A549 (cell line): ENCODE measurements around the gene JAZF1. TPM values are rescaled to one million over a fixed set of nuclear protein-coding genes. Genes with fewer than 3 reads are reported as not detected.

Experiments used
- ATAC-seq, 2 experiments: fragments of 200-7000 bp in 1 of 2; fragments of >200 bp in 1 of 2; cut with Nextera tagmentation in 1 of 2; cut with Tn5 transposase in 1 of 2; 3 replicates each; pipeline versions ENCODE4 v1.8.0 to v1.9.1; 2018 to 2020; ENCODE audit warnings: mild to moderate bottlenecking in 1 of 2, moderate library complexity in 1 of 2
- CTCF ChIA-PET: fragments of 300-600 bp; sonication (Branson Sonifier 250); formaldehyde crosslinking; extraction: SDS; loops from one replicate; lab custom pipeline; 2021; ENCODE audit warnings: antibody characterized with exemption, inconsistent platforms; lab: Yijun Ruan, JAX
- POLR2A ChIA-PET: fragments of 350-600 bp; formaldehyde crosslinking; extraction: SDS; loops from one replicate; lab custom pipeline; 2021; ENCODE audit warnings: antibody characterized with exemption, inconsistent platforms; lab: Yijun Ruan, JAX
- DNase-seq, 2 experiments: peaks; one replicate each; pipeline versions ENCODE4 v3.0.0 to v3.0.0-alpha.2; 2011 to 2016; ENCODE audit warnings: low read depth in 1 of 2, low spot score in 1 of 2
- FAIRE-seq: peaks from 2 replicates; lab custom pipeline; 2011; peaks lifted over from hg19 to GRCh38; lab: Jason Lieb, UNC
- H3K27ac ChIP-seq, 2 experiments: fragments of >200 bp; sonication (Bioruptor Twin); formaldehyde crosslinking; 3 replicates each; pipeline ENCODE4 v1.5.1; 2016 to 2017
- H3K4me1 ChIP-seq: fragments of >200 bp; sonication (Bioruptor Twin); formaldehyde crosslinking; 3 replicates; pipeline ENCODE4 v1.6.1; 2016
- H3K4me2 ChIP-seq: fragments of >200 bp; sonication (Bioruptor Twin); formaldehyde crosslinking; 3 replicates; pipeline ENCODE4 v1.6.1; 2016
- H3K4me3 ChIP-seq: fragments of >200 bp; sonication (Bioruptor Twin); formaldehyde crosslinking; 3 replicates; pipeline ENCODE4 v1.5.1; 2016
- H3K9me3 ChIP-seq: fragments of >200 bp; sonication (Bioruptor Twin); formaldehyde crosslinking; 3 replicates; pipeline ENCODE4 v1.6.1; 2016
- CEBPB ChIP-seq, 2 experiments: fragments of >200 bp in 1 of 2; sonication (Bioruptor Twin) in 1 of 2; formaldehyde crosslinking in 1 of 2; IDR thresholded peaks; 2 replicates each; pipeline ENCODE4 v1.6.1; 2012 to 2016
- EHMT2 ChIP-seq: fragments of 200-600 bp; sonication (generic); IDR thresholded peaks from 2 replicates; pipeline ENCODE4 v1.6.1; 2016; ENCODE audit warnings: antibody characterized with exemption, low read depth, mild to moderate bottlenecking, moderate library complexity
- ESRRA ChIP-seq: fragments of 150-350 bp; IDR thresholded peaks from 2 replicates; pipeline ENCODE4 v1.6.1; 2014; ENCODE audit warnings: mild to moderate bottlenecking, low read length, borderline replicate concordance
- FOSB ChIP-seq: fragments of 250-450 bp; sonication (Bioruptor Pico); IDR thresholded peaks from 2 replicates; pipeline ENCODE4 v1.5.0; 2020; ENCODE audit warnings: mild to moderate bottlenecking, moderate library complexity
- FOSL2 ChIP-seq, 2 experiments: fragments of 450-650 bp in 1 of 2; fragments of >200 bp in 1 of 2; sonication (Bioruptor Twin) in 1 of 2; formaldehyde crosslinking; IDR thresholded peaks; 2 replicates each; pipeline versions ENCODE4 v1.5.0 to v1.6.1; 2016 to 2020; ENCODE audit warnings: mild to moderate bottlenecking in 1 of 2, moderate library complexity in 1 of 2
- HOXB5 ChIP-seq: fragments of 250-450 bp; sonication (Bioruptor Pico); IDR thresholded peaks from 2 replicates; pipeline ENCODE4 v1.5.0; 2020; ENCODE audit warnings: mild to moderate bottlenecking, moderate library complexity
- JUN ChIP-seq, 2 experiments: fragments of >200 bp; sonication (Bioruptor Twin); formaldehyde crosslinking; IDR thresholded peaks; 2 replicates in 1 of 2; 3 replicates in 1 of 2; pipeline ENCODE4 v1.6.1; 2016 to 2017
- JUNB ChIP-seq: fragments of >200 bp; sonication (Bioruptor Twin); formaldehyde crosslinking; IDR thresholded peaks from 2 replicates; pipeline ENCODE4 v1.6.1; 2016
- KDM1A ChIP-seq: fragments of 200-600 bp; sonication (generic); IDR thresholded peaks from 2 replicates; pipeline ENCODE4 v1.6.1; 2016; ENCODE audit warnings: low read depth, mild to moderate bottlenecking
- NFE2L2 ChIP-seq: fragments of 150-350 bp; conservative IDR thresholded peaks from 2 replicates; pipeline ENCODE4 v1.6.1; 2014; ENCODE audit warnings: low read length
- NR3C1 ChIP-seq: fragments of >200 bp; sonication (Bioruptor Twin); formaldehyde crosslinking; IDR thresholded peaks from 3 replicates; pipeline ENCODE4 v1.6.1; 2017
- POLR2AphosphoS2 ChIP-seq: conservative IDR thresholded peaks from 2 replicates; pipeline ENCODE4 v1.6.1; 2012; ENCODE audit warnings: low read length, improper control_type of control experiment, inconsistent platforms
- RAD21 ChIP-seq, 2 experiments: fragments of >200 bp in 1 of 2; sonication (Bioruptor Twin) in 1 of 2; formaldehyde crosslinking in 1 of 2; IDR thresholded peaks in 1 of 2; conservative IDR thresholded peaks in 1 of 2; 2 replicates in 1 of 2; 3 replicates in 1 of 2; pipeline ENCODE4 v1.6.1; 2012 to 2018; ENCODE audit warnings: inconsistent platforms in 1 of 2
- SREBF2 ChIP-seq: fragments of 450-650 bp; IDR thresholded peaks from 2 replicates; pipeline ENCODE4 v1.6.1; 2014; ENCODE audit warnings: mild to moderate bottlenecking, moderate library complexity
- TP53 ChIP-seq: fragments of 250-450 bp; sonication (Bioruptor Pico); IDR thresholded peaks from 2 replicates; pipeline ENCODE4 v1.5.0; 2021; ENCODE audit warnings: mild to moderate bottlenecking, moderate library complexity
- ZC3H11A ChIP-seq: fragments of 450-650 bp; IDR thresholded peaks from 2 replicates; pipeline ENCODE4 v1.6.1; 2014; ENCODE audit warnings: antibody characterized with exemption, mild to moderate bottlenecking
- ZFP36 ChIP-seq: fragments of 450-650 bp; IDR thresholded peaks from 2 replicates; pipeline ENCODE4 v1.6.1; 2014; ENCODE audit warnings: borderline replicate concordance; ENCODE audit not compliant: partially characterized antibody
- ZSCAN20 ChIP-seq: fragments of 250-450 bp; sonication (Bioruptor Pico); IDR thresholded peaks from 2 replicates; pipeline ENCODE4 v1.8.0; 2022; ENCODE audit warnings: mild to moderate bottlenecking, moderate library complexity
- WGBS: methylation state at CpG from one replicate; pipeline ENCODE4 v1.1.6; 2017; ENCODE audit errors: missing lambda C conversion rate; 5-methylcytosine and 5-hydroxymethylcytosine counted together
- polyA plus RNA-seq, 4 experiments: library from polyadenylated mRNA; depleted of rRNA in 3 of 4; stranded (reverse); fragments of >200 nt; fragmentation: RNase III in 1 of 4; extraction: RNeasy Plus Mini Kit Qiagen cat#74134 plus additional on column Dnase treatment in 1 of 4; gene quantifications; 2 replicates in 3 of 4; 3 replicates in 1 of 4; pipeline ENCODE4 v1.2.3, GENCODE V29; 2011 to 2017
- TF ChIP-seq, protein P1 (sequence below): IDR thresholded peaks from 2 replicates; pipeline ENCODE4 v1.6.1; 2012
- TF ChIP-seq, protein P2 (sequence below): IDR thresholded peaks from 2 replicates; pipeline ENCODE4 v1.6.1; 2012; ENCODE audit warnings: low read depth, borderline replicate concordance
- TF ChIP-seq, protein P3 (sequence below): fragments of 150-350 bp; IDR thresholded peaks from 2 replicates; pipeline ENCODE4 v1.6.1; 2014; ENCODE audit warnings: low read depth, mild to moderate bottlenecking, low read length
- TF ChIP-seq, protein P4 (sequence below): fragments of 250-450 bp; sonication (Bioruptor Pico); IDR thresholded peaks from 2 replicates; pipeline ENCODE4 v1.5.0; 2020; ENCODE audit warnings: low read depth, mild to moderate bottlenecking, moderate library complexity
- TF ChIP-seq, protein P5 (sequence below): IDR thresholded peaks from 2 replicates; pipeline ENCODE4 v1.6.1; 2012
- TF ChIP-seq, protein P6 (sequence below): fragments of 450-650 bp; IDR thresholded peaks from 2 replicates; pipeline ENCODE4 v1.6.1; 2014; ENCODE audit warnings: antibody characterized with exemption
- TF ChIP-seq, protein P7 (sequence below): fragments of 250-450 bp; sonication (Bioruptor Pico); IDR thresholded peaks from 2 replicates; pipeline ENCODE4 v1.5.0; 2021; ENCODE audit warnings: mild to moderate bottlenecking, moderate library complexity, borderline replicate concordance
- TF ChIP-seq, protein P8 (sequence below): fragments of >200 bp; sonication (Bioruptor Twin); formaldehyde crosslinking; IDR thresholded peaks from 2 replicates; pipeline ENCODE4 v1.6.1; 2016

Gene JAZF1
- polyA plus RNA-seq, 2 of the 4 experiments (the other 2 are of a cell fraction): 1.9 to 2.8 TPM

DNA sequence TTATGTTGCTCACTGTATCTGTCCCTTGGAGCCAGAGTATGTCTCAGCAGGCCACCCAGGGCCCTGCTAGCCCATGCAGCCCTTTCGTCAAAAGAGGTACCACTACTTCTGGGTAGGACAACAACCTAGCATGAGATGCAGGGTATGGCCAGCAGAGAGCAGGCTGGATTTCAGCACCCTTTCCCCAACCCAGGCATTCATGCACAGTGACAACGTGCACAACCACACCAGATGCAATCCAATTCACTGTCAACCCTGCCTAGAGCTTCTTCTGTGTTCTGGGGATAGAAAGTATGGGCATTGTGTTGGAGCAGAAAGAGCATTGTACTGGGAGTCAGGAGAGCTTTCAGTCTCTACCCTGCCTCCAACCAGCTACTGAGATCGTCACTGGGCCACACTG, 37.9 kb downstream of the JAZF1 start:
- Histone ChIP-seq H3K4me1 (no peaks in the 10 kb centered on the region), H3K27ac (no peak overlapping the region), H3K9me3 (no peaks in the 10 kb centered on the region), H3K4me2 (no peak overlapping the region), H3K4me3 (no peak overlapping the region)
- ATAC-seq (peak in 1 of 2 experiments; percentile 53; a peak in 2 of 6 replicates), FAIRE-seq (no peak), DNase-seq (no peak)
- CTCF ChIA-PET: interaction anchor here (0.5 kb wide), 1 partner anchor 53 kb away, joined by 3 read pairs; no protein-coding TSS in a partner anchor
- POLR2A ChIA-PET: no interaction called here
- TF ChIP-seq ZC3H11A (no peak), FOSB (no peak), RAD21 (conservative IDR thresholded peaks at IDR 0.05 in 1 of 2, IDR thresholded peaks at IDR 0.05 in 1 of 2) (no peak)
- TF ChIP-seq, protein P1, sequence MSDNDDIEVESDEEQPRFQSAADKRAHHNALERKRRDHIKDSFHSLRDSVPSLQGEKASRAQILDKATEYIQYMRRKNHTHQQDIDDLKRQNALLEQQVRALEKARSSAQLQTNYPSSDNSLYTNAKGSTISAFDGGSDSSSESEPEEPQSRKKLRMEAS: no peak
- 95% methylated on average over 3 of the region's 3 CpGs for WGBS

DNA sequence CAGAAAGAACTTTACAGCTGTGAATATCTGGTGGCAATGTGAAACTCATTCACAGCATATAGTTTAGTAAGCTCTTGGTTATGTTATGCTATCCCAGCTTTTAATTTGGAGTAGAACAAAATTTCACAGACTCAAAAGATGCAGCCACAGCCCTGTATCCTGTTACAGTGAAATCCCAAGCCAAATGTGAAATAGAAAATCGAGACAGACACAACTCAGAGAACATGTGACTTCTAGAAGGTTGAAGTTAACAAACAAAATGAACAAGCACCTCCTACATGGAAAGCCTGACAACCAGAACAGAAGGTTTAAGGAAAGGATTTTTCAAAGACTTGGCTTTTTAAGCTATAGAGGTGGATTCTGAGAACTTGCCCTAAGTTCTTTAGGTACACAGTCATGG, 39.6 kb downstream of the JAZF1 start:
- WGBS: 44% methylated on average over 1 of the region's 1 CpG
- Histone ChIP-seq H3K4me1 (no peaks in the 10 kb centered on the region), H3K4me2 (no peak overlapping the region), H3K4me3 (no peak overlapping the region), H3K27ac (no peak overlapping the region), H3K9me3 (no peaks in the 10 kb centered on the region)
- DNase-seq: no peak
- POLR2A ChIA-PET: no interaction called here
- no peak for FAIRE-seq
- TF ChIP-seq ZC3H11A: no peak
- TF ChIP-seq, protein P2, sequence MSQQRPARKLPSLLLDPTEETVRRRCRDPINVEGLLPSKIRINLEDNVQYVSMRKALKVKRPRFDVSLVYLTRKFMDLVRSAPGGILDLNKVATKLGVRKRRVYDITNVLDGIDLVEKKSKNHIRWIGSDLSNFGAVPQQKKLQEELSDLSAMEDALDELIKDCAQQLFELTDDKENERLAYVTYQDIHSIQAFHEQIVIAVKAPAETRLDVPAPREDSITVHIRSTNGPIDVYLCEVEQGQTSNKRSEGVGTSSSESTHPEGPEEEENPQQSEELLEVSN: no peak
- no peak for TF ChIP-seq POLR2AphosphoS2
- TF ChIP-seq, protein P3, sequence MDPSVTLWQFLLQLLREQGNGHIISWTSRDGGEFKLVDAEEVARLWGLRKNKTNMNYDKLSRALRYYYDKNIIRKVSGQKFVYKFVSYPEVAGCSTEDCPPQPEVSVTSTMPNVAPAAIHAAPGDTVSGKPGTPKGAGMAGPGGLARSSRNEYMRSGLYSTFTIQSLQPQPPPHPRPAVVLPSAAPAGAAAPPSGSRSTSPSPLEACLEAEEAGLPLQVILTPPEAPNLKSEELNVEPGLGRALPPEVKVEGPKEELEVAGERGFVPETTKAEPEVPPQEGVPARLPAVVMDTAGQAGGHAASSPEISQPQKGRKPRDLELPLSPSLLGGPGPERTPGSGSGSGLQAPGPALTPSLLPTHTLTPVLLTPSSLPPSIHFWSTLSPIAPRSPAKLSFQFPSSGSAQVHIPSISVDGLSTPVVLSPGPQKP: no peak
- no peak for TF ChIP-seq KDM1A
- no peak for TF ChIP-seq FOSL2 (IDR thresholded peaks at IDR 0.05)
- TF ChIP-seq FOSL2 (CRISPR knock-in tag; IDR thresholded peaks at IDR 0.05): no peak
- TF ChIP-seq CEBPB (IDR thresholded peaks at IDR 0.05): no peak
- TF ChIP-seq EHMT2: no peak
- no peak for TF ChIP-seq NFE2L2
- no peak for TF ChIP-seq HOXB5 (CRISPR knock-in tag)
- TF ChIP-seq FOSB: no peak
- no peak for TF ChIP-seq ZSCAN20 (CRISPR knock-in tag)
- TF ChIP-seq TP53 (CRISPR knock-in tag): no peak
- CTCF ChIA-PET: interaction anchor here (1.2 kb wide), 1 partner anchor 44 kb away, joined by 3 read pairs; no protein-coding TSS in a partner anchor
- no peak for ATAC-seq

DNA sequence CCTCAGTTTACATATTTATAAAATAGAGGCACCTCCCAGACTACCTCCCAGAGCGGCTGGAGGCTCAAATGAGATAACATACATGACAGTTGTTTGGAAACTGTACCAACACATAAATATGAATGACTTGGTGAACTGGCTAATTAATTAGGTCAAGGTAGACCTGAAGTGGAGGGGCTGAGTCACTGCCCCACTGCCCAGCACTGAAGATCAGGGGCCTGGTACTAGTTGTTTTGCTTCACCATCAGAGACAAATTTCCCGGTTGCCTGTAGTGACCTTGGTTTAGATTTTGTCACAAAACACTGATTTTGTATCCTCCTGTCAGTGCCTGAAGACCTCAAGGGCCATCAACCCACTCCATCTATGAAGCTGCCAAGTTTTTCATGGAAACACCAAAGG, 41.8 kb downstream of the JAZF1 start:
- Histone ChIP-seq H3K4me1 (no peaks in the 10 kb centered on the region), H3K9me3 (no peaks in the 10 kb centered on the region), H3K27ac (no peak overlapping the region), H3K4me3 (no peak overlapping the region), H3K4me2 (no peak overlapping the region)
- ATAC-seq (no peak), FAIRE-seq (no peak), DNase-seq (no peak)
- ChIA-PET CTCF (no interaction called here), POLR2A (no interaction called here)
- WGBS: 92% methylated on average over 2 of the region's 2 CpGs
- no peak for TF ChIP-seq KDM1A
- no peak for TF ChIP-seq ESRRA
- TF ChIP-seq SREBF2: no peak
- no peak for TF ChIP-seq JUN (IDR thresholded peaks at IDR 0.05)
- TF ChIP-seq, protein P4, sequence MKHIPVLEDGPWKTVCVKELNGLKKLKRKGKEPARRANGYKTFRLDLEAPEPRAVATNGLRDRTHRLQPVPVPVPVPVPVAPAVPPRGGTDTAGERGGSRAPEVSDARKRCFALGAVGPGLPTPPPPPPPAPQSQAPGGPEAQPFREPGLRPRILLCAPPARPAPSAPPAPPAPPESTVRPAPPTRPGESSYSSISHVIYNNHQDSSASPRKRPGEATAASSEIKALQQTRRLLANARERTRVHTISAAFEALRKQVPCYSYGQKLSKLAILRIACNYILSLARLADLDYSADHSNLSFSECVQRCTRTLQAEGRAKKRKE: no peak
- TF ChIP-seq, protein P1: no peak
- TF ChIP-seq, protein P5, sequence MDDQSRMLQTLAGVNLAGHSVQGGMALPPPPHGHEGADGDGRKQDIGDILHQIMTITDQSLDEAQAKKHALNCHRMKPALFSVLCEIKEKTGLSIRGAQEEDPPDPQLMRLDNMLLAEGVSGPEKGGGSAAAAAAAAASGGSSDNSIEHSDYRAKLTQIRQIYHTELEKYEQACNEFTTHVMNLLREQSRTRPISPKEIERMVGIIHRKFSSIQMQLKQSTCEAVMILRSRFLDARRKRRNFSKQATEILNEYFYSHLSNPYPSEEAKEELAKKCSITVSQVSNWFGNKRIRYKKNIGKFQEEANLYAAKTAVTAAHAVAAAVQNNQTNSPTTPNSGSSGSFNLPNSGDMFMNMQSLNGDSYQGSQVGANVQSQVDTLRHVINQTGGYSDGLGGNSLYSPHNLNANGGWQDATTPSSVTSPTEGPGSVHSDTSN: no peak
- no peak for TF ChIP-seq NR3C1
- TF ChIP-seq, protein P6, sequence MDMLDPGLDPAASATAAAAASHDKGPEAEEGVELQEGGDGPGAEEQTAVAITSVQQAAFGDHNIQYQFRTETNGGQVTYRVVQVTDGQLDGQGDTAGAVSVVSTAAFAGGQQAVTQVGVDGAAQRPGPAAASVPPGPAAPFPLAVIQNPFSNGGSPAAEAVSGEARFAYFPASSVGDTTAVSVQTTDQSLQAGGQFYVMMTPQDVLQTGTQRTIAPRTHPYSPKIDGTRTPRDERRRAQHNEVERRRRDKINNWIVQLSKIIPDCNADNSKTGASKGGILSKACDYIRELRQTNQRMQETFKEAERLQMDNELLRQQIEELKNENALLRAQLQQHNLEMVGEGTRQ: no peak
- TF ChIP-seq FOSL2 (IDR thresholded peaks at IDR 0.05): no peak
- no peak for TF ChIP-seq FOSL2 (CRISPR knock-in tag; IDR thresholded peaks at IDR 0.05)
- no peak for TF ChIP-seq JUNB
- no peak for TF ChIP-seq ZFP36
- TF ChIP-seq, protein P7, sequence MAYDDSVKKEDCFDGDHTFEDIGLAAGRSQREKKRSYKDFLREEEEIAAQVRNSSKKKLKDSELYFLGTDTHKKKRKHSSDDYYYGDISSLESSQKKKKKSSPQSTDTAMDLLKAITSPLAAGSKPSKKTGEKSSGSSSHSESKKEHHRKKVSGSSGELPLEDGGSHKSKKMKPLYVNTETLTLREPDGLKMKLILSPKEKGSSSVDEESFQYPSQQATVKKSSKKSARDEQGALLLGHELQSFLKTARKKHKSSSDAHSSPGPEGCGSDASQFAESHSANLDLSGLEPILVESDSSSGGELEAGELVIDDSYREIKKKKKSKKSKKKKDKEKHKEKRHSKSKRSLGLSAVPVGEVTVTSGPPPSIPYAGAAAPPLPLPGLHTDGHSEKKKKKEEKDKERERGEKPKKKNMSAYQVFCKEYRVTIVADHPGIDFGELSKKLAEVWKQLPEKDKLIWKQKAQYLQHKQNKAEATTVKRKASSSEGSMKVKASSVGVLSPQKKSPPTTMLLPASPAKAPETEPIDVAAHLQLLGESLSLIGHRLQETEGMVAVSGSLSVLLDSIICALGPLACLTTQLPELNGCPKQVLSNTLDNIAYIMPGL: no peak
- TF ChIP-seq, protein P8, sequence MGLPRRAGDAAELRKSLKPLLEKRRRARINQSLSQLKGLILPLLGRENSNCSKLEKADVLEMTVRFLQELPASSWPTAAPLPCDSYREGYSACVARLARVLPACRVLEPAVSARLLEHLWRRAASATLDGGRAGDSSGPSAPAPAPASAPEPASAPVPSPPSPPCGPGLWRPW: no peak
